ENCODE data around the gene DNAH1. TPM values are rescaled to one million over a fixed set of nuclear protein-coding genes. Genes with fewer than 3 reads are reported as not detected.

Gene DNAH1
- total and polyA plus RNA-seq, 2 donors (not counting 1 experiment from before 2014, with no cell fraction given) = 47.2 to 59.2 TPM

- Mint-ChIP-seq H3K4me1 (no peaks in the 10 kb centered on the region), H3K27me3 (no peaks in the 10 kb centered on the region), H3K4me3 (no peak overlapping the region), H3K27ac (no peak overlapping the region), H3K9me3 (ENCODE audit: insufficient read depth) (no peaks in the 10 kb centered on the region)
- ChIA-PET CTCF (no interaction called here), POLR2A (no interaction called here)
- Histone ChIP-seq H3K4me1 (ENCODE audit: control insufficient read depth in 2 of 2, insufficient read depth in 2 of 2, low read length in 2 of 2) (no peaks in the 10 kb centered on the region), H2AFZ (ENCODE audit: insufficient read depth, low read depth, low read length, poor library complexity, severe bottlenecking) (no peak overlapping the region), H3K9ac (ENCODE audit: low read length) (no peak overlapping the region), H3K27me3 (replicated peaks in 1 of 4; ENCODE audit: control extremely low read depth in 1 of 4, control insufficient read depth in 3 of 4, insufficient read depth in 4 of 4, low read length in 3 of 4) (no peaks in the 10 kb centered on the region), H3K4me2 (replicated peaks; ENCODE audit: low read depth, low read length, poor library complexity, severe bottlenecking) (no peak overlapping the region), H3K79me2 (ENCODE audit: control insufficient read depth, insufficient read depth, low read length) (peaks cover 6% of the 10 kb centered on the region), H3K9me3 (ENCODE audit: control extremely low read depth in 1 of 3, control insufficient read depth in 2 of 3, insufficient read depth in 1 of 3, low read length in 2 of 3) (no peaks in the 10 kb centered on the region), H4K20me1 (ENCODE audit: control insufficient read depth, insufficient read depth, low read length, poor library complexity, severe bottlenecking) (peaks cover 10% of the 10 kb centered on the region), H3K27ac (ENCODE audit: low read length in 2 of 2) (no peak overlapping the region), H3K36me3 (replicated peaks in 1 of 2; ENCODE audit: control extremely low read depth in 1 of 2, control insufficient read depth in 1 of 2, extremely low read depth in 1 of 2, insufficient read depth in 2 of 2, low read length in 1 of 2) (peaks cover 4 to 76% of the 10 kb centered on the region in 2 experiments), H3K4me3 (ENCODE audit: control extremely low read depth in 1 of 5, extremely low read depth in 1 of 5, insufficient read depth in 1 of 5, low read depth in 2 of 5, low read length in 4 of 5) (no peak overlapping the region)
- whole genome bisulfite sequencing (ENCODE audit: insufficient coverage) = 97% methylated on average over 16 of the region's 16 CpGs
- TF ChIP-seq EZH2 (IDR thresholded peaks at IDR 0.05; ENCODE audit: borderline replicate concordance, insufficient read depth, low read depth, low read length, poor library complexity, severe bottlenecking) (no peak), CTCF (IDR thresholded peaks at IDR 0.05) (no peak)
- no peak for DNase-seq
- ATAC-seq (ENCODE audit: low read depth) = no peak
- intact Hi-C loops (cut with micrococcal nuclease) = no loop called here
Observed at GRCh38 chr3:52402101-52402521, 86.0 kb downstream of the DNAH1 start.

GRCh38 chr3:52402706-52403270, 86.7 kb downstream of the DNAH1 start:
- Mint-ChIP-seq H3K9me3 (ENCODE audit: insufficient read depth) (no peaks in the 10 kb centered on the region), H3K27ac (no peak overlapping the region), H3K4me3 (no peak overlapping the region), H3K27me3 (no peaks in the 10 kb centered on the region), H3K4me1 (no peaks in the 10 kb centered on the region)
- peaks cover 0 to under 1% of the 10 kb centered on the region in 2 donors for H3K4me1 ChIP-seq (ENCODE audit: control insufficient read depth in 2 of 2, insufficient read depth in 2 of 2, low read length in 2 of 2)
- 99% methylated on average over 8 of the region's 11 CpGs for WGBS (ENCODE audit: insufficient coverage)
- ChIA-PET POLR2A (no interaction called here), CTCF (no interaction called here)
- no peak overlapping the region for H3K27ac ChIP-seq (ENCODE audit: low read length in 2 of 2)
- H3K4me3 ChIP-seq (ENCODE audit: control extremely low read depth in 1 of 5, extremely low read depth in 1 of 5, insufficient read depth in 1 of 5, low read depth in 2 of 5, low read length in 4 of 5) = no peak overlapping the region
- no peaks in the 10 kb centered on the region for H3K27me3 ChIP-seq (replicated peaks in 1 of 4; ENCODE audit: control extremely low read depth in 1 of 4, control insufficient read depth in 3 of 4, insufficient read depth in 4 of 4, low read length in 3 of 4)
- peaks cover 13% of the 10 kb centered on the region for H3K79me2 ChIP-seq (ENCODE audit: control insufficient read depth, insufficient read depth, low read length)
- no peak for TF ChIP-seq CTCF (IDR thresholded peaks at IDR 0.05)
- no peak for TF ChIP-seq EZH2 (IDR thresholded peaks at IDR 0.05; ENCODE audit: borderline replicate concordance, insufficient read depth, low read depth, low read length, poor library complexity, severe bottlenecking)
- H4K20me1 ChIP-seq (ENCODE audit: control insufficient read depth, insufficient read depth, low read length, poor library complexity, severe bottlenecking) = peaks cover 14% of the 10 kb centered on the region
- ATAC-seq (ENCODE audit: low read depth) = no peak
- H3K9ac ChIP-seq (ENCODE audit: low read length) = no peak overlapping the region
- H3K4me2 ChIP-seq (replicated peaks; ENCODE audit: low read depth, low read length, poor library complexity, severe bottlenecking) = no peak overlapping the region
- no peaks in the 10 kb centered on the region for H3K9me3 ChIP-seq (ENCODE audit: control extremely low read depth in 1 of 3, control insufficient read depth in 2 of 3, insufficient read depth in 1 of 3, low read length in 2 of 3)
- H3K36me3 ChIP-seq (replicated peaks in 1 of 2; ENCODE audit: control extremely low read depth in 1 of 2, control insufficient read depth in 1 of 2, extremely low read depth in 1 of 2, insufficient read depth in 2 of 2, low read length in 1 of 2) = peaks cover 4 to 83% of the 10 kb centered on the region in 2 experiments
- no peak overlapping the region for H2AFZ ChIP-seq (ENCODE audit: insufficient read depth, low read depth, low read length, poor library complexity, severe bottlenecking)
- intact Hi-C loops (cut with micrococcal nuclease) = no loop called here
- DNase-seq = no peak
